GM21723 (cell line): ENCODE results near the gene FLAD1.

Experiments used
- ATAC-seq: cut with Tn5 transposase; IDR thresholded peaks from one replicate; pipeline ENCODE4 v1.9.1; 2021; ENCODE audit warnings: mild to moderate bottlenecking, moderate library complexity; ENCODE audit not compliant: unreplicated experiment

FLAD1 gene

DNA sequence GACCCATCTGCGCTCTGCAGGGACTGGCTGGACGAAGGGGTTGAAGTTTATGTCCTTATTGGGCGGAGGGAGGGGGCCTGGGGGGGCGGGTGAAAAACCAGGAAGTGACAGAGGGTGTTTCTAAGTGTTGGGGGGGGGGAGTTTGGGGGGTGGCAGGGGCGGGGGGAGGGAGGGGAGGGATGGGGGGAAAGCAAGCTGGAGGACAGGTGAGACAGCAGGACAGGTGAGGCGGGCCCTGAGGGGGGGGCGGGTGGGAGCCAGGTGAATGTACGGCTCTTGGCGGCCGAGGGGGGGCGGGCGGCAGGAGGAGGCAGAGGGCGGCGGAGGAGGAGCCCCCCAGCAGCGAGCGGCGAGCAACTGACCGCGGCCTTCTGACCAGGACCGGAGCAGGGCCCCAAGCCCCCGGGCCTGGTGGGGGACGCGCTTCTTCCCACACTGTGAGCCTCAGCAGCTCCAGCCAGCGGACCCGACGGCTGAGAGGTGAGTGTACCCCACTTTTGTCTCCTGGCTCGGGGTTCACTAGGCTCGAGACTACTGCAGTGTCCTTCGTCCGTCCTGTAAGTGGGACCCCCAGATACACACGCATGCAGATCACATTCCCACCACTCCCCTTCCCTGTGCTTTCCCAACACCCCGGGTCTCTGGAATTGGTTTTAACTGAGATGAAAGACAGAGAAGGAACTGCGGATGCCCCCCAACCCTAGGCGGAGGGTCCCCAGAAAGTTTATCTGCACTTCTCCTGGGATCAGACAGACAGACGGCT is 19.5 kb downstream of the FLAD1 start, which contains the start of gene ZBTB7B:
ZBTB7B (plus strand) TSS at position 339 of the 763 bp plus-strand sequence. CDS start 11,859 bp downstream, outside the sequence.
- ATAC-seq, result peak; percentile 3

DNA sequence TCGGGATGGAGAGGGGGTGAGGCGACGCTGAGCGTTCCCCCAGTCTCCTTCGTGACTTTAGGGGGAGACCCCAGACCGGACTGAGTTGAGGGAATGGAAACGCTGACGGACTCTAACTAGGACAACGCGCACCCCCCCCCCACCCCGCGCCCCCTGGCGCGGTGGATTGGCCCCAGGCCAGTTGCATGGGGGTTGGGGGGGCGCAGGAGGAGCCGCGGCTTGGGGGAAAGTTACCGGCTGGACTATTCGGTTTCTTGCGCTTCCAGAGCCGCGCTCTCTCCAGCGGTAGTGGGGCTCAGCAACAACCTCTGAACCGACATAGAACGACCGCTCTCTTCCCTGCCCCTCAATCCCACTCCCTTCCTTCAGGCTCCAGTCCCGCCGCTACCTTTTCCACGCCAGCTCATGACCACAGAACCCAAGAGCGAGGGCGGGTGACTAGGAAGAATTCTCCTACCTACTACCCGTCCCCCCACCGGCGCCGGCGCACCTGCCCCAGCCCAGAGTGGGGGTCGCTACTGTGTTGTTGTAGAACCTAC is 20.2 kb downstream of the FLAD1 start:
- no peak for ATAC-seq

GRCh38 chr1:155003766-155004351 is 20.7 kb downstream of the FLAD1 start:
- no peak for ATAC-seq

GRCh38 chr1:155004352-155005075 is 21.4 kb downstream of the FLAD1 start:
- no peak for ATAC-seq

GRCh38 chr1:155005076-155006011 is 22.2 kb downstream of the FLAD1 start:
- no peak for ATAC-seq

GRCh38 chr1:155006601-155007101 is 23.5 kb downstream of the FLAD1 start:
- no peak for ATAC-seq

DNA sequence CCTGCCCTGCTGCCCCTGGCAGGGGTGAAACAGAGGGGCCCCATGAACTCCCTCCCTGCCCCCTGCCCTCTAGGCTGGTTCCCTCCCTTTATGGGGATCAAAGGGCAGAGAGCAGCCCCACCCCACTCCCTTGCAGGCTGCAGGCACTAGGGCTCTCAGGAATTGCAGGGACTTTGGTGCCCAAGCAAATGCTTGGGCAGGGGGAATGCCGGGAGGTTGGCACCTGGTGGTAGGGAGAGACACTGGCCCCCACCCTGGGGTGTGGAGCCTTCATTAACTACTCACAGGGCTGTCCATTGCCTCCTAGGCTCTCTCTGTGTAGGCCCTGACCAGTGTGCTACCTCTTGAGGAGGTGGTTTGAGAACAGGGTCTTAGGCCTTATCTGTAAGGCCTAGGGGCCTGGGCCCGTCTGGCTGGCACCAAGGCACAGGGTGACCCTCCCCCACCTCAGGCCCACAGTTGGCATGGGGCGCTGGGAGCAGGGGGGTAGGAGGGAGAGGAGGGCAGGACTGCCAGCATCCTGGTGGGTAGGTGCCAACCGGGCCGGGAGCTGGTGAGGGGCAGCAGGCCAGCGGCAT is 24.2 kb downstream of the FLAD1 start:
- ATAC-seq, result no peak

- ATAC-seq, result no peak
Observed at GRCh38 chr1:155008015-155008941, 25.1 kb downstream of the FLAD1 start.

- ATAC-seq, result no peak
Observed at GRCh38 chr1:155009221-155009711, 26.1 kb downstream of the FLAD1 start.

DNA sequence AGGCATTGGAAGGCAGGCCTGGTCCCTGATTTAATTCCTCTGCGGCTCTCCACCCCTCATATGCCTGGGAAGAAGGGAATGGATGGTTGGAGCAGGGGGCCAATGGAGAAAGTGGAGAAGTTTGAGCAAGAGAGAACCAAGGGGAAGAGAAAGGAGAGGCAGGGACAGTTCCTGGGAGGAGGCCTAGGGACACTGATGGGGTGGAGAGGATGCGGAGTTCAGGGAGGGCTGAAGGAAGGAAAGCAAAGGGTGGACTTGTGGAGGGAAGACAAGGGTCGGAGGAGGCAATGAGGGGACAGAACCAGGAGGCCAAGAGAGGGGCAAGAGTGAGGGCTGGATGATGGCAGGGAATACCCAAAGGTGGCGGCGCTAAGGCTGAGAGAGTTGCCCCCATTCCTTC is 26.6 kb downstream of the FLAD1 start:
- no peak for ATAC-seq

DNA sequence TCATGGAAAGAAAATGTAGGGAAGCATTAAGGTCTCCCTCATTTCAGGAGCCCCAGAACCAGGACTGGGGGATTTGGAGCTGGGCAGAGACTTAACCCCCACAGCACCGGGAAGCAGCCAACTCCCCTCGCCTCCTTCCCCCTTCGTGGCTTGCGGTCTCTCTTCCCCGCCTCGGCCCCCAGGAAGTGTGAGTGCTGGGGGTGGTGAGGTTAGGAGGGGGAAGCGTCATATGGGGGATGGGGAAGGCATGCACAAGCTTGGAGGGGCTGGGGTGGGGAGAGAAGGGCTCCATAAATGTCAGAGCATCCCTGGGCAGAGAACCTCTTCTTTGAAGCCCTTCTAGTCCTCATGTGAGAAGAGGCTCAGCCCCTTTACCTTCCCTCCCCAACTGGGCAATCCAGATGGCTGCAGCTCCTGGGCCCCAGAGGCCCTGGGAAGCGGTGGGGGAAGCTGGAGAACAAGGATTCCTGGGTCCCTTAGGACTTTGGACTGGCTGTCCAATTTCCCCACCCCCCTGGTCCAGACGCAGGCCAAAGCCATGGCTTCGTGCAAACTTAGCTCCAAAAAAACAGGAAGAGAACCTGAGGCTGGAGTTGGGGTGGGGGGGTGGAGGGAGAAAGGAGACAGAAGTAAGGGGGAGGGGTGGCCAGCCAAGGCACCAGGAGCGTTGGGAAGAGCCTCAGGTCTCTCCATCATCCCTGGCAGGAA is 27.2 kb downstream of the FLAD1 start:
- ATAC-seq, result no peak

DNA sequence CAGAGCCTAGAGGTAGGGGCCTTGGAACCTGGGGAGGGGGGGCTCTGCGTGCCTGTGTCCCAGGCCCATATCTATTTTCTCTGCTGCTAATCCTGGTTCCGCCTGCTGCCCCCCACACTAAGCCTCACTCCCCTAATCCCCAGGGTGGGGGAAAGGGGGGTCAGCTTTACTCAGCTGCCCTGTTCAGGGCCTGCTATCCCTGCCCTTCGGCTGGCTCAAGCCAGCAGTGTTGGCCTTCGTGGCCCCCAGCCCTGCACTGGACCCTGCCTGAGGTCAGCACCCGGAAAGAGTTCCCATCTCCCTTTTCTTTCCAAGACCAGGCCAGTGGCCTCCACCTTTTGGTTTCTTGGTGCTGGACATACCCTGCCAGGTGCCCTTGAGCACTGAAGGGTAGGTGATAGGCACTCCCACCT is 27.9 kb downstream of the FLAD1 start:
- ATAC-seq, result no peak

DNA sequence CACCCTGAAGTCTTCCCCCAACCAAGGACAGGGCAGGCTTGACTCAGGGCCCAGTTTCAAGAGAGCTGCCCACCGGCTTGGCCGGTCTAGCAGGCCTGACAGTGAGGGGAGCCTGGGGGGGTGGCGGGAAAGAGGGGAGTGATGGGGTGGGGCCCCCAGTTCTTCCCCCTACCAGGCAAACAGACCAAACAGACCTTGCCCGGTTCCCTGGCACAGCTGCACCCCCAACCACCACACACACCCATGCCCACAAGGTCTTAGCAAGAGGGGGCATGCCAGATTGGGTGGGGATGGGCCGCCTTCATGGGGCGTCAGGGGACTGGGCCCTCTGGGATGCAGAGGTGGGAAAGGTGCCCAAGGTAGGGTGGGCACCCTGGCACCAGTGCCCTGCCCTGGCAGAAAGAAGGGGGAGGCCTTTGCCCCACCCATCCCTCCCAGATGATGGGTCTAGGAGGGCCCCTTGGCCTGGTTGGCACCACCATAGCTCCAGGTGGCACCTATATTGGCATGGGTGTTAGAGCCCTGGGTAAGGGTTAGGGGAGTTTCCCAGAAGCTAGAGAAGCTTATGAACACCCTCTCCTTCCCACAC is 28.4 kb downstream of the FLAD1 start:
- ATAC-seq, result no peak

DNA sequence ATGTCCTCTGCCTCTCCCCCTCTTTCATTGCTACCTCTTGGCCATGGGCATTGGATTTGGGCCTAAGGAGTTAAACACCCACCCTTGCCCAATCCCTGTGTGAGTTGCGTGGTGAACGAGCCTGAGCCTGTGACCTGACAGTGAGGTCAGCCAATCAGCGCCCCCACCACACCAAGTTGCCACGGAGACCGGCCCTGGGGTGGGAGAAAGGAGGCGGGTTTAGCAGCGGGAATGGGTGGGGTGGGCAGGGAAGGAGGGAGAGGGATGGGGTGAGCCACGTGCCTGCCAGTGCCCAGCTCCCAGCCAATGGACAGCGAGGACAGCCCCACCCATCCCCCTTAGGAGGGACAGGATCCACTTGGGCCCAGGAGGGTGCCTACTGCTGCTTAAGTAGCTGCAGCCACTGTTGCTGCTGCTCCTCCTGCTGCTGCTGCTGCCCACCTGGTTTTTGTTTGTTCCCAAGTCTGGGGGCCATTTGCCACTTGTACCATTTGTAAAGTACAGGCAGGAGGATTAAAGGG is 28.9 kb downstream of the FLAD1 start:
- no peak for ATAC-seq

DNA sequence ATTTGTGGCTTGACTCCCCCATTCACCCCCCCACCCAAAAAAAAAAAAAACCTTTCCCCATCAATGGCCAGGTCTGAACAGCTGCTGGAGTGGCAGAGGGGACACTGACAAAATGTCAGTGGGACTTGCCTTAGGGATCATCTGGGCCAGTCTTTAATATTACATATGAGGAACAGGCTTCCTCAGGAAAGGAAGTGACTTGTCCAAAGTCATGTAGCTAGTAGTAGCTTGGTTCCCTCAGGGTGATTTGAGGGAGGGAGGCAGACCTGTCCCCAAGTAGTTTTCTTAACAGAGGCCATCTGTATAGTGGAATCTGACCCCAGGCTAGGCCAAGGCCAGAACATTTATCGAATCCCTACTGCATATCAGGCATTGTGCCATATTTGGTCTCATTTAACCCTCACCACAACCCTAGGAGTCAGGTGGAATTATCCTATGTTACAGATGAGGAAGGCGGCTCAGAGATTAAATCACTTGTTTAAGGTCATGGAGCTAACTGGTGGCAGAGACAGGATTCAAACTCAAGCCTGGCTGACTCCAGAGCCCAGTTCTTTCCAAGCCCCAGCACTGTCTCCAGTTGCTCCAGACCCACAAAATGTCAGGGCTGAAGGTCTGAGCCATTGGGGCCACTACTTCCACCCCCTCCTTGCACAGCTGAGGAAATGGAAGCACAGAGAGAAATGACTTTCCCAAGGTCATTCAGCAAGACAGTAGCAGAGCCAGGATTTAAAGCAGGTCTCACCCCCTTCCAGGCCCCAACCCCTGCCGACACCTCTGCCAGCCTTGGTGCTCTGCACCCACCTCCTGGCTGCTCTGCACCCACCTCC is 29.8 kb downstream of the FLAD1 start:
- no peak for ATAC-seq

- ATAC-seq, result no peak
Observed at GRCh38 chr1:155013632-155014031, 30.5 kb downstream of the FLAD1 start.
